ENCODE data around the gene HHATL.

The HHATL gene

GRCh38 chr3:42702066-42702951 lies at the start of gene HHATL:
HHATL (minus strand) TSS chr3:42702798; CDS start chr3:42700826, 1,972 bp downstream.
- no peak for DNase-seq (ENCODE audit: low read depth in 2 of 2)

GRCh38 chr3:42751609-42752008 lies 49.0 kb upstream of the HHATL start:
- DNase-seq (ENCODE audit: low read depth in 2 of 2), result no peak

- no peak for DNase-seq (ENCODE audit: low read depth in 2 of 2)
Observed at GRCh38 chr3:42750834-42751233, 48.2 kb upstream of the HHATL start.

- no peak for DNase-seq (ENCODE audit: low read depth in 2 of 2)
Observed at GRCh38 chr3:42749753-42750231, 47.2 kb upstream of the HHATL start.

- no peak for DNase-seq (ENCODE audit: low read depth in 2 of 2)
Observed at GRCh38 chr3:42749025-42749752, 46.6 kb upstream of the HHATL start.

- DNase-seq (ENCODE audit: low read depth in 2 of 2), result no peak
Observed at GRCh38 chr3:42747581-42747980, 45.0 kb upstream of the HHATL start.

GRCh38 chr3:42746455-42747450 lies 44.2 kb upstream of the HHATL start:
- DNase-seq (ENCODE audit: low read depth in 2 of 2), result no peak

- DNase-seq (ENCODE audit: low read depth in 2 of 2), result no peak
Observed at GRCh38 chr3:42745776-42746454, 43.3 kb upstream of the HHATL start.

- DNase-seq (ENCODE audit: low read depth in 2 of 2), result no peak
Observed at GRCh38 chr3:42745291-42745745, 42.7 kb upstream of the HHATL start.

- DNase-seq (ENCODE audit: low read depth in 2 of 2), result no peak
Observed at GRCh38 chr3:42743204-42743995, 40.8 kb upstream of the HHATL start.

GRCh38 chr3:42742688-42743087 lies 40.1 kb upstream of the HHATL start:
- no peak for DNase-seq (ENCODE audit: low read depth in 2 of 2)

- no peak for DNase-seq (ENCODE audit: low read depth in 2 of 2)
Observed at GRCh38 chr3:42742259-42742658, 39.7 kb upstream of the HHATL start.

- no peak for DNase-seq (ENCODE audit: low read depth in 2 of 2)
Observed at GRCh38 chr3:42741796-42742195, 39.2 kb upstream of the HHATL start.

GRCh38 chr3:42739401-42740158 lies 37.0 kb upstream of the HHATL start:
- no peak for DNase-seq (ENCODE audit: low read depth in 2 of 2)

GRCh38 chr3:42736531-42736930 lies 33.9 kb upstream of the HHATL start:
- no peak for DNase-seq (ENCODE audit: low read depth in 2 of 2)

GRCh38 chr3:42736081-42736480 lies 33.5 kb upstream of the HHATL start:
- DNase-seq (ENCODE audit: low read depth in 2 of 2), result no peak

- DNase-seq (ENCODE audit: low read depth in 2 of 2), result no peak
Observed at GRCh38 chr3:42735615-42736014, 33.0 kb upstream of the HHATL start.

GRCh38 chr3:42735019-42735418 lies 32.4 kb upstream of the HHATL start:
- no peak for DNase-seq (ENCODE audit: low read depth in 2 of 2)

- DNase-seq (ENCODE audit: low read depth in 2 of 2), result no peak
Observed at GRCh38 chr3:42734263-42734860, 31.8 kb upstream of the HHATL start.

Measured in fibroblast of skin of left biceps (primary cell).